Mesenchymal stem cell (in vitro differentiated cells and primary cell): ENCODE measurements around the gene GTF3C5.
A peak's percentile ranks its signal among the peaks of the same experiment; 100 is the strongest.

Experiments used
- DNase-seq: peaks from one replicate; pipeline ENCODE4 v3.0.0-alpha.2; 2013
- H2AFZ ChIP-seq: one replicate; pipeline ENCODE4 v1.6.1; 2013; ENCODE audit warnings: low read depth, mild to moderate bottlenecking, control low read depth, inconsistent platforms, low read length, moderate library complexity
- H2AK5ac ChIP-seq: 2 replicates; pipeline ENCODE4 v1.6.1; 2013; ENCODE audit warnings: low read length, moderate library complexity, mild to moderate bottlenecking, inconsistent platforms; ENCODE audit not compliant: severe bottlenecking
- H2BK120ac ChIP-seq: one replicate; pipeline ENCODE4 v1.6.1; 2013; ENCODE audit warnings: low read depth, mild to moderate bottlenecking, inconsistent platforms, low read length, moderate library complexity
- H2BK12ac ChIP-seq, 2 experiments: one replicate each; pipeline ENCODE4 v1.6.1; 2013; ENCODE audit warnings: inconsistent platforms in 2 of 2, low read length in 2 of 2, mild to moderate bottlenecking in 2 of 2, moderate library complexity in 2 of 2, control low read depth in 1 of 2
- H2BK15ac ChIP-seq: one replicate; pipeline ENCODE4 v1.6.1; 2013; ENCODE audit warnings: mild to moderate bottlenecking, low read depth, inconsistent platforms; ENCODE audit not compliant: poor library complexity, severe bottlenecking
- H2BK5ac ChIP-seq: 2 replicates; pipeline ENCODE4 v1.6.1; 2013; ENCODE audit warnings: low read depth, mild to moderate bottlenecking, low read length, control low read depth, inconsistent platforms; ENCODE audit not compliant: poor library complexity, severe bottlenecking
- H3K14ac ChIP-seq, 2 experiments: one replicate each; pipeline ENCODE4 v1.6.1; 2013; ENCODE audit warnings: inconsistent platforms in 2 of 2, low read length in 2 of 2, control low read depth in 1 of 2, mild to moderate bottlenecking in 1 of 2, moderate library complexity in 1 of 2
- H3K18ac ChIP-seq, 2 experiments: one replicate each; pipeline ENCODE4 v1.6.1; 2013; ENCODE audit warnings: inconsistent platforms in 2 of 2, low read length in 2 of 2, control low read depth in 1 of 2, low read depth in 1 of 2, mild to moderate bottlenecking in 1 of 2
- H3K23ac ChIP-seq, 2 experiments: one replicate each; pipeline ENCODE4 v1.6.1; 2013; ENCODE audit warnings: inconsistent platforms in 2 of 2, low read length in 2 of 2, mild to moderate bottlenecking in 2 of 2, moderate library complexity in 2 of 2, control low read depth in 1 of 2
- H3K27ac ChIP-seq: 2 replicates; pipeline ENCODE4 v1.5.1; 2013; ENCODE audit warnings: mild to moderate bottlenecking, moderate library complexity, low read length, control low read depth, inconsistent platforms; ENCODE audit not compliant: poor library complexity, severe bottlenecking
- H3K27me3 ChIP-seq, 2 experiments: 2 replicates each; pipeline versions ENCODE4 v1.6.1 to v1.7.0; 2013; ENCODE audit warnings: low read length in 2 of 2, mild to moderate bottlenecking in 2 of 2, moderate library complexity in 2 of 2, control low read depth in 1 of 2, inconsistent platforms in 1 of 2; ENCODE audit not compliant: control insufficient read depth in 1 of 2, insufficient read depth in 1 of 2
- H3K36me3 ChIP-seq, 2 experiments: 2 replicates each; pipeline versions ENCODE4 v1.6.1 to v1.7.0; 2013; ENCODE audit warnings: low read length in 2 of 2, control low read depth in 1 of 2, inconsistent platforms in 1 of 2, low read depth in 1 of 2, mild to moderate bottlenecking in 1 of 2; ENCODE audit not compliant: insufficient read depth in 2 of 2, control insufficient read depth in 1 of 2
- H3K4ac ChIP-seq, 2 experiments: one replicate each; pipeline ENCODE4 v1.6.1; 2013; ENCODE audit warnings: inconsistent platforms in 2 of 2, low read length in 2 of 2, mild to moderate bottlenecking in 2 of 2, moderate library complexity in 2 of 2, control low read depth in 1 of 2, low read depth in 1 of 2
- H3K4me1 ChIP-seq: 2 replicates; pipeline ENCODE4 v1.6.1; 2013; ENCODE audit warnings: low read depth, low read length, control low read depth; ENCODE audit not compliant: control insufficient read depth, insufficient read depth
- H3K4me2 ChIP-seq: 2 replicates; pipeline ENCODE4 v1.6.1; 2013; ENCODE audit warnings: low read length, mild to moderate bottlenecking, inconsistent platforms; ENCODE audit not compliant: poor library complexity, severe bottlenecking
- H3K4me3 ChIP-seq, 2 experiments: 2 replicates each; pipeline versions ENCODE4 v1.5.1 to v1.7.0; 2013; ENCODE audit warnings: low read length in 2 of 2, mild to moderate bottlenecking in 2 of 2, control low read depth in 1 of 2, low read depth in 1 of 2; ENCODE audit not compliant: insufficient read depth in 1 of 2
- H3K79me1 ChIP-seq: replicated peaks from 2 replicates; pipeline ENCODE4 v1.6.1; 2013; ENCODE audit warnings: mild to moderate bottlenecking, control low read depth, low read length, inconsistent platforms; ENCODE audit not compliant: poor library complexity, severe bottlenecking
- H3K9ac ChIP-seq: 2 replicates; pipeline ENCODE4 v1.7.0; 2013; ENCODE audit warnings: mild to moderate bottlenecking, low read length, moderate library complexity
- H3K9me3 ChIP-seq: 2 replicates; pipeline ENCODE4 v1.7.0; 2013; ENCODE audit warnings: mild to moderate bottlenecking, low read length; ENCODE audit not compliant: control insufficient read depth
- H4K8ac ChIP-seq: one replicate; pipeline ENCODE4 v1.6.1; 2013; ENCODE audit warnings: inconsistent platforms, mild to moderate bottlenecking, low read length, moderate library complexity
- H4K91ac ChIP-seq: one replicate; pipeline ENCODE4 v1.6.1; 2013; ENCODE audit warnings: mild to moderate bottlenecking, low read length, inconsistent platforms
- WGBS: methylation state at CpG from one replicate; pipeline ENCODE4 v1.1.7; 2013; ENCODE audit warnings: mixed read lengths; 5-methylcytosine and 5-hydroxymethylcytosine counted together

Gene GTF3C5

DNA sequence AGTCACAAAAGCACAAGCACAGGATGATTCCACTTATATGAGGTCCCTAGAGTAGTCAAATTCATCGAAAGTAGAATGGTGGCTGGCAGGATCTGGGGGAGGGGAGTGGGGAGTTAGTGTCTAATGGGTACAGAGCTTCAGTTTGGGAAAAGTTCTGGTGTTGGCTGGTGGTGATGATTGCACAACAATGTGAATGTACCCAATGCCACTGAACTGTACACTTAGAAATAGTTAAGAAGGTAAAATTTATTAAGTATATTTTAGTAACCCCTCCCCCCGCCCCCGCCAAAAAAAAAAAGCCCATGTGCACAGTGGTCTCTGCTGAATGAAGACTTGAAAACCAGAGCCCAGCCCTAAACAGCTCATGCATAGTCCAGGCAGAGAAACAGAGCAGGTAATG lies 24.8 kb upstream of the GTF3C5 start:
- Histone ChIP-seq H3K9me3 (peaks cover 3% of the 10 kb centered on the region), H3K23ac (no peak overlapping the region), H3K18ac (no peak overlapping the region), H3K4ac (no peak overlapping the region), H3K79me1 (no peaks in the 10 kb centered on the region), H3K27me3 (peaks cover 48 to 67% of the 10 kb centered on the region in 2 experiments), H3K4me3 (no peak overlapping the region), H3K4me2 (no peak overlapping the region), H4K91ac (no peak overlapping the region), H2BK5ac (no peak overlapping the region), H4K8ac (no peak overlapping the region), H2BK12ac (no peak overlapping the region), H3K14ac (no peak overlapping the region), H2BK15ac (peak overlapping the region; percentile 2), H2AFZ (no peak overlapping the region), H2AK5ac (no peak overlapping the region), H3K27ac (no peak overlapping the region), H3K36me3 (no peaks in the 10 kb centered on the region), H3K4me1 (peaks cover 10% of the 10 kb centered on the region), H2BK120ac (no peak overlapping the region), H3K9ac (no peak overlapping the region)
- no peak for DNase-seq
- WGBS, result 95% methylated on average over 3 of the region's 3 CpGs

GRCh38 chr9:133006731-133007352 lies 24.0 kb upstream of the GTF3C5 start:
- Histone ChIP-seq H2AK5ac (no peak overlapping the region), H3K23ac (no peak overlapping the region), H2BK15ac (no peak overlapping the region), H3K79me1 (no peaks in the 10 kb centered on the region), H3K18ac (no peak overlapping the region), H4K91ac (no peak overlapping the region), H3K9ac (no peak overlapping the region), H3K9me3 (peaks cover 3% of the 10 kb centered on the region), H3K27ac (no peak overlapping the region), H3K36me3 (no peaks in the 10 kb centered on the region), H2BK5ac (no peak overlapping the region), H3K4me2 (no peak overlapping the region), H4K8ac (no peak overlapping the region), H3K27me3 (peaks cover 47 to 60% of the 10 kb centered on the region in 2 experiments), H3K4me3 (no peak overlapping the region), H3K14ac (no peak overlapping the region), H3K4ac (no peak overlapping the region), H2BK12ac (no peak overlapping the region), H3K4me1 (peaks cover 10% of the 10 kb centered on the region), H2BK120ac (no peak overlapping the region), H2AFZ (no peak overlapping the region)
- DNase-seq, result no peak
- WGBS, result 85% methylated on average over 5 of the region's 5 CpGs

GRCh38 chr9:133008406-133008805 lies 22.4 kb upstream of the GTF3C5 start:
- Histone ChIP-seq H4K91ac (no peak overlapping the region), H3K4me1 (peaks cover 10% of the 10 kb centered on the region), H2AFZ (no peak overlapping the region), H3K4me2 (no peak overlapping the region), H2AK5ac (no peak overlapping the region), H3K9me3 (peaks cover 3% of the 10 kb centered on the region), H3K18ac (no peak overlapping the region), H2BK120ac (no peak overlapping the region), H3K4ac (no peak overlapping the region), H2BK5ac (no peak overlapping the region), H3K14ac (no peak overlapping the region), H3K23ac (no peak overlapping the region), H2BK12ac (no peak overlapping the region), H3K36me3 (no peaks in the 10 kb centered on the region), H3K79me1 (no peaks in the 10 kb centered on the region), H4K8ac (no peak overlapping the region), H3K27ac (no peak overlapping the region), H2BK15ac (no peak overlapping the region), H3K27me3 (peaks cover 32 to 45% of the 10 kb centered on the region in 2 experiments), H3K9ac (no peak overlapping the region), H3K4me3 (no peak overlapping the region)
- DNase-seq, result no peak
- 65% methylated on average over 6 of the region's 7 CpGs for WGBS

DNA sequence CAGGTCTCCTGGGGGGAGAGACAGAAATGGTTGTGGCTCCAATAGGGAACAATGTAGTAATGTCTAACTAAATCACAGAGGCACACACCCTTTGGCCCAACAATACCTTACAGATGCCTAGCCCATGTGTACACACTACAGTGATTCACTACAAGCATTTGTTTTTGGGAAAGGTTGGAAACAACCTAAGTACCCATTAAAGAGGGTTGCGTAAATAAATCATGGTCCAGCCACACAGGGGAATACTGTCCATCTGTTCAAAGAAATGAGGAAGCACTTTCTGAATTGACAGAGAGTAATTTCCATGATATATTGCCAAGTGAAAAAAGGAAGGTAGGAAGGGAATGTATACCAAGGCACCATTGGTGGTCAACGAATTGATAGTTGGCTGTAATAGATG lies 22.0 kb upstream of the GTF3C5 start:
- no peaks in the 10 kb centered on the region for H3K36me3 ChIP-seq
- no peak overlapping the region for H3K27ac ChIP-seq
- H2BK120ac ChIP-seq, result no peak overlapping the region
- H2AFZ ChIP-seq, result no peak overlapping the region
- no peak overlapping the region for H2BK5ac ChIP-seq
- H3K27me3 ChIP-seq, result peaks cover 32 to 44% of the 10 kb centered on the region in 2 experiments
- H3K18ac ChIP-seq, result no peak overlapping the region
- no peak overlapping the region for H2BK15ac ChIP-seq
- no peak overlapping the region for H3K9ac ChIP-seq
- H4K91ac ChIP-seq, result no peak overlapping the region
- H2AK5ac ChIP-seq, result no peak overlapping the region
- no peak overlapping the region for H3K14ac ChIP-seq
- H2BK12ac ChIP-seq, result no peak overlapping the region
- no peak for DNase-seq
- no peak overlapping the region for H4K8ac ChIP-seq
- peaks cover 4% of the 10 kb centered on the region for H3K9me3 ChIP-seq
- no peak overlapping the region for H3K4me3 ChIP-seq
- H3K4ac ChIP-seq, result no peak overlapping the region
- no peaks in the 10 kb centered on the region for H3K79me1 ChIP-seq
- H3K4me1 ChIP-seq, result peaks cover 8% of the 10 kb centered on the region
- 82% methylated on average over 2 of the region's 2 CpGs for WGBS
- no peak overlapping the region for H3K23ac ChIP-seq
- no peak overlapping the region for H3K4me2 ChIP-seq
